GM23338 (cell line): ENCODE results near the gene MARCHF3.

Source experiments
- CREB1 ChIP-seq: fragments of 250-450 bp; sonication (Bioruptor Pico); IDR thresholded peaks from 2 replicates; pipeline ENCODE4 v1.5.0; 2020; ENCODE audit warnings: low read depth, mild to moderate bottlenecking, moderate library complexity
- CTCF ChIP-seq, 2 experiments: fragments of 200-600 bp in 1 of 2; sonication (generic) in 1 of 2; conservative IDR thresholded peaks; 2 replicates each; pipeline versions ENCODE4 v1.5.1 to v1.6.1; 2016 to 2017; ENCODE audit warnings: antibody characterized with exemption in 2 of 2, low read depth in 2 of 2, mild to moderate bottlenecking in 2 of 2, moderate library complexity in 1 of 2
- EZH2 ChIP-seq: fragments of 200-600 bp; sonication (generic); IDR thresholded peaks from one replicate; pipeline ENCODE4 v1.8.0; 2017; ENCODE audit warnings: antibody characterized with exemption, mild to moderate bottlenecking, low read depth; ENCODE audit not compliant: unreplicated experiment
- EZH2phosphoT487 ChIP-seq: fragments of 200-600 bp; sonication (generic); IDR thresholded peaks from one replicate; pipeline ENCODE4 v1.8.1; 2018; ENCODE audit warnings: antibody characterized with exemption; ENCODE audit not compliant: unreplicated experiment
- NANOG ChIP-seq: IDR thresholded peaks from 2 replicates; pipeline ENCODE4 v1.6.1; 2016; ENCODE audit warnings: antibody characterized with exemption, borderline replicate concordance
- POLR2AphosphoS5 ChIP-seq: IDR thresholded peaks from 2 replicates; pipeline ENCODE4 v1.6.1; 2016; ENCODE audit warnings: antibody characterized with exemption, low read depth

GRCh38 chr5:126965487-126965886 lies 64.9 kb downstream of the MARCHF3 start:
- TF ChIP-seq CTCF (conservative IDR thresholded peaks at IDR 0.05; ENCODE audit: low read depth in 2 of 2), result no peak
- no peak for TF ChIP-seq POLR2AphosphoS5
- TF ChIP-seq EZH2, result no peak
- TF ChIP-seq EZH2phosphoT487, result no peak
- no peak for TF ChIP-seq CREB1 (CRISPR knock-in tag)
- TF ChIP-seq NANOG, result no peak
